Osteocyte (in vitro differentiated cells): ENCODE measurements around the gene SLC39A7. TPM values are rescaled to one million over a fixed set of nuclear protein-coding genes. Genes with fewer than 3 reads are reported as not detected.

ENCODE experiments used
- DNase-seq: peaks from one replicate; pipeline ENCODE4 v3.0.0; 2021; ENCODE audit warnings: mixed read lengths; ENCODE audit not compliant: unreplicated experiment; ENCODE audit errors: extremely low spot score
- H3K27ac Mint-ChIP-seq: one replicate; pipeline ENCODE4 v1.8.0; 2021; ENCODE audit warnings: mild to moderate bottlenecking, mixed read lengths; ENCODE audit not compliant: unreplicated experiment
- H3K27me3 Mint-ChIP-seq: one replicate; pipeline ENCODE4 v1.8.0; 2021; ENCODE audit warnings: mixed read lengths; ENCODE audit not compliant: unreplicated experiment
- H3K36me3 Mint-ChIP-seq: one replicate; pipeline ENCODE4 v1.8.0; 2021; ENCODE audit warnings: mixed read lengths; ENCODE audit not compliant: unreplicated experiment
- H3K4me1 Mint-ChIP-seq: one replicate; pipeline ENCODE4 v1.8.0; 2021; ENCODE audit warnings: mixed read lengths; ENCODE audit not compliant: unreplicated experiment
- H3K4me3 Mint-ChIP-seq: one replicate; pipeline ENCODE4 v1.8.0; 2021; ENCODE audit warnings: mild to moderate bottlenecking, moderate library complexity, mixed read lengths; ENCODE audit not compliant: unreplicated experiment
- H3K9me3 Mint-ChIP-seq: one replicate; pipeline ENCODE4 v1.8.0; 2021; ENCODE audit warnings: mixed read lengths; ENCODE audit not compliant: unreplicated experiment
- total RNA-seq: library from RNA; stranded (reverse); gene quantifications from 2 replicates; pipeline ENCODE4 v1.2.1, GENCODE V29; 2021
- TF ChIP-seq, protein P1 (sequence below): fragments of 200-600 bp; sonication (generic); IDR thresholded peaks from 2 replicates; pipeline ENCODE4 v1.5.0; 2021; ENCODE audit warnings: antibody characterized with exemption, mild to moderate bottlenecking, moderate library complexity

Gene SLC39A7
- total RNA-seq, 1 donor from 2014 or later = 201 TPM

DNA sequence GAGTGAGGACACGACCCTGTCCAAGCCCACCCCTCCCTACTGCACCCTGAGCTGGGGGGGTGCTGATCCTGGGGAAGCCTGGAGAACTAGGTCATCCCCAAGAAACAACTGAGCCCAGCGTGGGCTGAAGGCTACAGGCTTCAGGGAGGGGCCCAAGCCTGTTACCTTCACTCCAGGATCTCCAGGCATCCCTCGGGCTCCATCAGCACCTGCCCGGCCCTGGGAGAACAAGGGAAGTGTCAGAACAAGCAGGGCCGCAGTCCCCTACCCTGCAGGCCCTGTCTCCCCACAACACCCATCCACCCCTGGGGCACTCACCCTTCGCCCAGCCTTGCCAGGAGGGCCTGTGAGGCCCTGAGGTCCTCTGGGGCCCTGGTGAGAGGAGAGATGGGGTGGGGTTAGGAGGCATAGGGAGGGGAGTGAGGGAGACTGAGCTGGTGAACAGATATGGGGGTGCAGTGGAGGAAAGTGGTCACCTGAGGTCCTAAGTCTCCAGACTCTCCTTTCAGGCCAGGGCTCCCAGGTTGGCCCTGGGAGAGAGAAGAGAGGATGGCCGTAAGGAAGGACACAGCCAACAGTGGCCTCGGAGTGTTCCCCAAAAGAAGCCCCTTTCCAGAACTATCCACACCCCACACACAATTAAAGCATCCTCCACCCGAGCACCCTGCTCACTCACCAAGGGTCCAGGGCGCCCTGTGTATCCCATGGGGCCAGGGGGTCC lies 21.8 kb upstream of the SLC39A7 start:
- Mint-ChIP-seq H3K27me3 (peaks cover 7% of the 10 kb centered on the region), H3K27ac (no peak overlapping the region), H3K4me1 (peaks cover 25% of the 10 kb centered on the region), H3K4me3 (no peak overlapping the region), H3K9me3 (no peaks in the 10 kb centered on the region), H3K36me3 (no peaks in the 10 kb centered on the region)
- DNase-seq = no peak
- TF ChIP-seq, protein P1, sequence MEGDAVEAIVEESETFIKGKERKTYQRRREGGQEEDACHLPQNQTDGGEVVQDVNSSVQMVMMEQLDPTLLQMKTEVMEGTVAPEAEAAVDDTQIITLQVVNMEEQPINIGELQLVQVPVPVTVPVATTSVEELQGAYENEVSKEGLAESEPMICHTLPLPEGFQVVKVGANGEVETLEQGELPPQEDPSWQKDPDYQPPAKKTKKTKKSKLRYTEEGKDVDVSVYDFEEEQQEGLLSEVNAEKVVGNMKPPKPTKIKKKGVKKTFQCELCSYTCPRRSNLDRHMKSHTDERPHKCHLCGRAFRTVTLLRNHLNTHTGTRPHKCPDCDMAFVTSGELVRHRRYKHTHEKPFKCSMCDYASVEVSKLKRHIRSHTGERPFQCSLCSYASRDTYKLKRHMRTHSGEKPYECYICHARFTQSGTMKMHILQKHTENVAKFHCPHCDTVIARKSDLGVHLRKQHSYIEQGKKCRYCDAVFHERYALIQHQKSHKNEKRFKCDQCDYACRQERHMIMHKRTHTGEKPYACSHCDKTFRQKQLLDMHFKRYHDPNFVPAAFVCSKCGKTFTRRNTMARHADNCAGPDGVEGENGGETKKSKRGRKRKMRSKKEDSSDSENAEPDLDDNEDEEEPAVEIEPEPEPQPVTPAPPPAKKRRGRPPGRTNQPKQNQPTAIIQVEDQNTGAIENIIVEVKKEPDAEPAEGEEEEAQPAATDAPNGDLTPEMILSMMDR = no peak

DNA sequence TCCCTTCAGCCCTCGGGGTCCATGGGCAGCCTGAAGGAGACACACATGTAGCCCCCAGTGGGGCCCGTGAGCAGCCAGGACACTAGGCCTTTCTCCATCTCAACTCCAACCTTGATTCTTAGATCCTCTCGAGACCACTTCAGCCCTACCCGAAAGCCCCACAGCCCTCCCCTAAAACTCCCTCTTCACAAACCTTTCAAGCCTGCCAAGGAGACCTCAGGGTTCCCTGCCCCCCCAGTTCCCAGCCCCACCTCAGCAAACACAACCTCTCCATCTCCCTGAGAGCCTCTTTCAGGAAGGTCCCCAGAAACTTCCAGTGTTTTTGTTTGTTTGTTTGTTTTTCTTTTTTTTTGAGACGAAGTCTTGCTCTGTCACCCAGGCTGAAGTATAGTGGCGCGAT lies 19.5 kb upstream of the SLC39A7 start:
- no peaks in the 10 kb centered on the region for H3K9me3 Mint-ChIP-seq
- DNase-seq = no peak
- no peak overlapping the region for H3K4me3 Mint-ChIP-seq
- TF ChIP-seq, protein P1 = no peak
- peaks cover 24% of the 10 kb centered on the region for H3K4me1 Mint-ChIP-seq
- H3K27ac Mint-ChIP-seq = no peak overlapping the region
- no peaks in the 10 kb centered on the region for H3K36me3 Mint-ChIP-seq
- H3K27me3 Mint-ChIP-seq = peaks cover 1% of the 10 kb centered on the region

DNA sequence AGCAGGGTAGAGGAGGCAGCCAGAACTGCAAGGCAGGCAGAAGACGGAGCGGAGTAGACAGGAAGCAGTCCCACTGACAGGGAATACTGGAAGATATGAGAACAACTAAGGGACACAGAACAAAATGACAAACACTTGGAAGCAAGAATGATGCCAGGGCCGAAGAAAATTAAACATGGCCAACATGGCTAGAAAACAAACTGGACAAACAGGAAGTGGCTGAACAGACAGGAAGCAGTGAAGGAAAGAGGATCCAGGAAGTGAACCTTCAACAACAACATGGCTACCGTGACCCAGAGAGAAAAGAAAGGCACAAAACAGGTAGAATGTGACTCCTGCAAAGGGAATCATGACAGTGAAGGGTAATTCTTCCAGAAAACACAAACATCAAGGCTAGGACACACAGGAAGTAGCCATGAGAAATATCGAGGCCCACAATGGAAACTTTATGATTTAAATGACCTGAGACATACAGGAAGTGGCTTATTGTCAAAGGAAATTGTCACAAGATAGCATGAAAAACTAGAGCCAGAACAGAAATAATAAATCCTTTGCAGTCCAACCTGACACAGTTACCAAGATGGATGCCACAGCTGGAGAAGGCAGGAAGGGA lies 17.5 kb upstream of the SLC39A7 start:
- TF ChIP-seq, protein P1 = no peak
- no peak overlapping the region for H3K27ac Mint-ChIP-seq
- no peaks in the 10 kb centered on the region for H3K9me3 Mint-ChIP-seq
- H3K4me3 Mint-ChIP-seq = no peak overlapping the region
- DNase-seq = no peak
- H3K27me3 Mint-ChIP-seq = peaks cover 13% of the 10 kb centered on the region
- peaks cover 7% of the 10 kb centered on the region for H3K36me3 Mint-ChIP-seq
- H3K4me1 Mint-ChIP-seq = peaks cover 4% of the 10 kb centered on the region

DNA sequence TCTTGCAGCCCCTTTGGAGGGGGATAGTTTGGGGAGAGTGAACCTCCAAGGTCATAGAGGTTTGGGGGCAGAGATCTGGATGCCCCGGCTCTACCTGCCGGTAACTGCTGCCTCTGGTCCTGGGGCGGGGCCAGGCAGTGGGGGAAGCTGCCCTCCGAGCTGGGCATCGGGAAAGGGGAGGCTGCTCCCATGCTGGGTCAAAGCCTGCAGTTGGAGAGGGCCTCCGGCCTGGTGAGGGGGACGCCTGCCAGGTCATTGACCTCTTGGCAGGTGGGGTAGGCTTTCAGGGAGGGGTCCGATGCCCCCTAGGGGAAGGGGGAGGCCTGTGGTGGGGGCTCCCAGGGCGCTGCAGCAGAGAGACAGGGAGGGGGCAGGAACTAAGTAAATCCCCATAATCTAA lies 15.5 kb upstream of the SLC39A7 start:
- H3K27ac Mint-ChIP-seq = no peak overlapping the region
- no peaks in the 10 kb centered on the region for H3K9me3 Mint-ChIP-seq
- no peak overlapping the region for H3K4me3 Mint-ChIP-seq
- H3K27me3 Mint-ChIP-seq = peaks cover 19% of the 10 kb centered on the region
- H3K36me3 Mint-ChIP-seq = peaks cover 7% of the 10 kb centered on the region
- no peak for DNase-seq
- H3K4me1 Mint-ChIP-seq = peaks cover under 1% of the 10 kb centered on the region
- TF ChIP-seq, protein P1 = no peak

DNA sequence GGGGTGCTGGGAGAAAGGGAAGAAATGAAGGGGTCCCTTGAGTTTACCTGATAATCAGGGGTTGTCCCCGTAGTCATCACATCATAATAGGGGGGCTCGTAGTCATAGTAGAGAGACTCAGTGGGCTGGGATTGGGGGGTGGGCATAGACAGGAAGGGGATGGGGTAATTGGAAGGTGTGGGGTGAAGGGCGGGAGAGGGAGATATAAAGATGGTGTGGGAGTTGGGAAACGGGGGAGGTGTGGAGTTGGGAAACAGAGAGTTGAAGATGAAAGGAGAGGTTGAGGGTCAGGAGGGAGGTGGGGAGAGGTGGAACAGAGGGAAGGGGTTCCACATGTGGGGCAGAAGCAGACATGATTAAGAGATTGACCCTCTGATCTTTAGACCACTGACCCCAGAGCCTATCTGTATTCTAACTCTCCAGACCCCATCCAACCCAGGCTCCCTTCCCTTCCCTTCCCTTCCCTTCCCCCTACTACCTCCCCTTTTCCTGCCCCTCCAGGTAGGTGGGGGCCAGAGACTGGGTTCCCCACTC lies 14.9 kb upstream of the SLC39A7 start:
- H3K4me3 Mint-ChIP-seq = no peak overlapping the region
- H3K36me3 Mint-ChIP-seq = peaks cover 7% of the 10 kb centered on the region

More for the DNA sequence above, 14.9 kb upstream of the SLC39A7 start:
- peaks cover 4% of the 10 kb centered on the region for H3K4me1 Mint-ChIP-seq
- no peak for DNase-seq
- peaks cover 21% of the 10 kb centered on the region for H3K27me3 Mint-ChIP-seq
- no peak overlapping the region for H3K27ac Mint-ChIP-seq
- no peaks in the 10 kb centered on the region for H3K9me3 Mint-ChIP-seq
- TF ChIP-seq, protein P1 = no peak
